ENCODE data around the gene HDAC11.
A peak's percentile ranks its signal among the peaks of the same experiment; 100 is the strongest.

The HDAC11 gene

DNA sequence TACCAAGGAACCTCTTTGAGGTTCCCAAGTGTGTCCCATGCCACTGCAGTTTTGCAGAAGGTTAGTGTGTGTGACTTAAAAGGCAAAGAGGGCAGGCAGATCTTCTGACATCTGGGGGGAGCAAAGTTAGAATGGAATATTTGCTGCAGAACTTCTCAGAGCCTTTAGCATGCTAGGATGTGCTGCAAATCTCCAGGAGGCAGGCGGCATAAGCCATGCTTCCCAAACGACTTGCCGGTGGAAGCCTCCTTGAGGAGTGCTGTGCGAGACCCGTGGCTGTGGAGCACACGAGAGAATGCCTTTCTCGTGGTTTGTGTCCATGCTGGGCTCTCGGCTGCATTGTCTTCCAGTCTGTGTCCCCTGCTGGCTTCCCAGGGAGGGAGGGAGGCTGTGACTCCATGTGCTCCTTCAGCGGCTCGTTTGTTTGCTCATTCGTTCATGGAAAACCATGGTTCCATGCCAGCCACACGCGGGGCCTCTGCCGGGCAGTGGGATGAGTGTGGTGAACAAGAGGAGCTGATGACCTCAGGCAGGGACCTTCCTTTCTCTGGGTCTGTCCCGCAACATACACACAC is 13.8 kb downstream of the HDAC11 start:
- no peak for DNase-seq (ENCODE audit: low spot score)
- in situ Hi-C loops (cut with MboI; ENCODE audit: low sequenced_read_pairs, unreplicated experiment): no loop called here
- TF ChIP-seq, protein P1, sequence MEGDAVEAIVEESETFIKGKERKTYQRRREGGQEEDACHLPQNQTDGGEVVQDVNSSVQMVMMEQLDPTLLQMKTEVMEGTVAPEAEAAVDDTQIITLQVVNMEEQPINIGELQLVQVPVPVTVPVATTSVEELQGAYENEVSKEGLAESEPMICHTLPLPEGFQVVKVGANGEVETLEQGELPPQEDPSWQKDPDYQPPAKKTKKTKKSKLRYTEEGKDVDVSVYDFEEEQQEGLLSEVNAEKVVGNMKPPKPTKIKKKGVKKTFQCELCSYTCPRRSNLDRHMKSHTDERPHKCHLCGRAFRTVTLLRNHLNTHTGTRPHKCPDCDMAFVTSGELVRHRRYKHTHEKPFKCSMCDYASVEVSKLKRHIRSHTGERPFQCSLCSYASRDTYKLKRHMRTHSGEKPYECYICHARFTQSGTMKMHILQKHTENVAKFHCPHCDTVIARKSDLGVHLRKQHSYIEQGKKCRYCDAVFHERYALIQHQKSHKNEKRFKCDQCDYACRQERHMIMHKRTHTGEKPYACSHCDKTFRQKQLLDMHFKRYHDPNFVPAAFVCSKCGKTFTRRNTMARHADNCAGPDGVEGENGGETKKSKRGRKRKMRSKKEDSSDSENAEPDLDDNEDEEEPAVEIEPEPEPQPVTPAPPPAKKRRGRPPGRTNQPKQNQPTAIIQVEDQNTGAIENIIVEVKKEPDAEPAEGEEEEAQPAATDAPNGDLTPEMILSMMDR (IDR thresholded peaks at IDR 0.05; ENCODE audit: borderline replicate concordance, control extremely low read depth, extremely low read depth, insufficient read depth, missing control alignments): no peak

DNA sequence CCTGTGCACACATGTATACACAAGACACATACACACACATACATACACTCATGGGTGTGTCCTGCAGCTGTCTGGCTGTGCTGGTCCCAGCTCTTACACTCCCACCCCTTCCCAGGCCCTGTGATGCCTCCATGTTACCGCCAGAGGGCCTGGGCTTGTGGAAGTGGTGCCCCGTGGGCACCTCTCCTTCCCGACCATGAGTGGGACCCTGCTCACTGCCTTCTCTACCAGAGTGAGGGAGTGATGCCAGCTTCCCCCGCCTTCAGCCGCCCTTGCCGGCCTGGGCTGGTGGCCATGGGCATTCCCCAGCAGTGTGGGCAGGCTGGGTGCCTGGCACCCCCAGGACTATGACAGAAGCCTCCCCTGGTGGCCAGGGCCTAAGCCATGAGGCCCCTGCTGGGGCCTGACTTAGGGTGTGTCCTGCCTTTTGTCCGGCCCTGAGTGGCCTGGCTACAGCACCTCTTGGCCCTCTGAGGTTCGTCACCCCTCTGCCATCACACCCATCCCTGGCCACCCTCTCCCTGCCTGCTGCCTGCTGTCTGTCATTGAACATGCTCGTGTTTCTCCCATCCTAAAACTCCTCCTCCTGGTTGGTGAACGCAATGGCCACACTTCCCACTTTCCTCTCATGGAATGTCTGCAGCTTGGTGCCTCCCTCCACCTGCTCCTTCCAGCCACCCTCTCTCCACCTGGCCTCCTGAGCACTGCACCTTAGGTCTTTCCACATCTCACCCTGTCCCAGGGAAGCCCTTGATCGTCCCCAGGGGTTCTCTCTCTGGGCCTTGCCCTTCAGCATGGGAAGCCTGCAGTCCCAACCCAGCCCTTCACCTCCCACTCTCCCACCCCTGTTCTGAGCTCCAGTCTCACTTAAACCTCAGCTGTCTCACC is 14.6 kb downstream of the HDAC11 start:
- DNase-seq (ENCODE audit: low spot score): no peak
- in situ Hi-C loops (cut with MboI; ENCODE audit: low sequenced_read_pairs, unreplicated experiment): no loop called here
- TF ChIP-seq, protein P1 (IDR thresholded peaks at IDR 0.05; ENCODE audit: borderline replicate concordance, control extremely low read depth, extremely low read depth, insufficient read depth, missing control alignments): peak; percentile 13

DNA sequence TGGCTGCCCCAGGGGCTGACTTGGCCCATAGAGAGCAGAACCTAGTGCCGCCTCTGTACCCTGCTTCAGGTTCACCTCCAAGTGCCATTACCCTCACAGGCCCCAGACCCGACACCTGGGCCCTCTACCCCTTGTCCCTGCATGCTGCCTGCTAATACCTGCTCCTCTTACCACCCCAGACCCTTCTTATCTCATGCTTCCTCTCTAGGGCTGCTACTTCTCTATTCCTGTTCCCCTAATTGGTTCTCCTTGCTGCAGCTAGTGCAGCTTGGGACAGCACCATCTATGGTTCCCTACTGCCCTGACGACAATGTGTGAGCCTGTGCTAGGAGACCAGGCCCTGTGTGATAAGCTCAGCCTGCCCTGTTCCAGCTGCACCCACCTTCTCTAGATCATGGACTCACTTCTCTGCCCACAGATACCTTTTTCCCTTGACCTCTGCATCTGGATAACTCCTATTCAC is 15.3 kb downstream of the HDAC11 start:
- TF ChIP-seq, protein P1 (IDR thresholded peaks at IDR 0.05; ENCODE audit: borderline replicate concordance, control extremely low read depth, extremely low read depth, insufficient read depth, missing control alignments): no peak
- no peak for DNase-seq (ENCODE audit: low spot score)
- in situ Hi-C loops (cut with MboI; ENCODE audit: low sequenced_read_pairs, unreplicated experiment): no loop called here

DNA sequence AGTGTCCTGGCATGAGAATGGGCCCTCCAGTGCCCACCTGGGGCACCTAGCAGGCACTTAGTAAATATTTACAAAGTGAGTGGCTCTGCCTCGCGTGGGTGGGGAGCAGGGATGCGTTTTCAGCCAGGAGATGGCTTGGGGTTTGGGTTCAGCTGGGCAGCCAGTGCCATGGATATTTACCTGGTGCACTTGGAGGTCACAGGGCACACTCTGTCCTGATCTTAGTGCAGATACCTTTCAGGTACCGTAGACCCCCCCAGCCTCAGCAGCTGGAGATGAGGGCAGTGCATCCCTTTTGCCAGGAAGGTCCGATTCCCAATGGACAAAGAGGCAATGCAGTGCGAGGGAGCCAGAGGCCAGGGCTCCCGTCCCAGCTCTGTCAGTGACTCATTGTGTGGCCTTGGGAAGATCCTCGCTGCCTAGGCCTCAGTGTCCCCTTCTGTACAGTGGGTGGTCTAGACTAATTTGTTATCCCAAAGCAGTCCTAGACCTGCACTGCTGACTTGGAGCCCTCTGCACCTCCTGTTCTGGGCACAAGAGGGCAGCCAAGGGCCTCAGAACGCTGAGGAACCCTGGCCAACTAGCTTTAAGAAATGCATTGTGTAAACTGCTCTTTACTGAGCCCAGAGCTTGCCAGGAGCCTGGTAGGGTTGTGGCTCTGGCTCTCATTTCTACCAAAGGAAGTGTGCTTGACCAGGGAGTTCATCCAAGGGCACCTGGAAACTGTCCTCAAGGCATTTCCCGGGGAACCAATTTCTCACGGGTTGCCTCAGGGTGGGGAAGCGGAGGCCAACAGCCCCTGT is 16.0 kb downstream of the HDAC11 start:
- in situ Hi-C loops (cut with MboI; ENCODE audit: low sequenced_read_pairs, unreplicated experiment): no loop called here
- TF ChIP-seq, protein P1 (IDR thresholded peaks at IDR 0.05; ENCODE audit: borderline replicate concordance, control extremely low read depth, extremely low read depth, insufficient read depth, missing control alignments): peak; percentile 89
- peak; percentile 80 for DNase-seq (ENCODE audit: low spot score)

DNA sequence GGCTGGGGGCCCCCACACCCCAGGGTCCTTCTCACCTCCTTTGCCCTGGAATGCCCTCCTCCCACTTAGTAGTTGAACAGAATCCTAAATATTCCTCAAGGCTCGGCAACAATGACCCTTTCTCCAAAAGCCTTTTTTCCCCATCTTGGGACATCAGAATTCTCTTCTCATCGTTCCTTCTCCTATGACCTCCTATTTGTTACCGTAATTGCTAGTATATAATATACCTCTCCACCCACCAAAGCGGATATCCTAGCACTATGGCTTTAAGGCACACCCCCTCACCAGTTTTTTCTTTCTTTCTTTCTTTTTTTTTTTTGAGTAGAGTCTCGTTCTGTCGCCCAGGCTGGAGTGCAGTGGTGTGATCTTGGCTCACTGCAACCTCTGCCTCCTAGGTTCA is 16.8 kb downstream of the HDAC11 start:
- in situ Hi-C loops (cut with MboI; ENCODE audit: low sequenced_read_pairs, unreplicated experiment): no loop called here
- TF ChIP-seq, protein P1 (IDR thresholded peaks at IDR 0.05; ENCODE audit: borderline replicate concordance, control extremely low read depth, extremely low read depth, insufficient read depth, missing control alignments): no peak
- DNase-seq (ENCODE audit: low spot score): no peak

DNA sequence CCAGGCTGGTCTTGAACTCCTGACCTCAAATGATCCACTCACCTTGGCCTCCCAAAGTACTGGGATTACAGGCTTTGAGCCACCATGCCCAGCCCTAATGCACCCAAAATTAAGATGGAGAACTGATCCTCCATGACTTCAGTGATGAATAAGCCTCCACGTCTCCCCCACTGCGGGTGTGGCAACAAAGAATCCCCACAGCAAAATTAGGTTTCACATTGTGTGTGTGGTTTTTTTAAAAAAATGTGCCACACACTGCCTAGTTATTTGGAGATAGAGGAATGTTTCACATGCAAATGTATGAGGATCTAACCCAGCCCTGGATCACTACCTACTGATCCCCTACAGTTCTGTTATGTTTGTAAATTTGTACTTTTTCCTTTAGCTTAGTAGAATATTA is 17.3 kb downstream of the HDAC11 start:
- in situ Hi-C loops (cut with MboI; ENCODE audit: low sequenced_read_pairs, unreplicated experiment): no loop called here
- DNase-seq (ENCODE audit: low spot score): no peak
- TF ChIP-seq, protein P1 (IDR thresholded peaks at IDR 0.05; ENCODE audit: borderline replicate concordance, control extremely low read depth, extremely low read depth, insufficient read depth, missing control alignments): no peak

All from GM13976 (cell line).